WTC11 (cell line): ENCODE measurements around the gene PDIA2. TPM values are rescaled to one million over a fixed set of nuclear protein-coding genes. Genes with fewer than 3 reads are reported as not detected.

ENCODE experiments used
- ATAC-seq: fragments of 200-7000 bp; cut with Tn5 transposase; 2 replicates; pipeline ENCODE4 v1.10.0; 2021; ENCODE audit warnings: mild to moderate bottlenecking, moderate library complexity
- CTCF ChIA-PET: fragments of 300-600 bp; sonication (Branson Sonifier 250); formaldehyde crosslinking; loops from one replicate; lab custom pipeline; 2021; ENCODE audit warnings: antibody characterized with exemption; lab: Charles Lee
- POLR2A ChIA-PET: fragments of 350-600 bp; sonication (Branson Sonifier 250); formaldehyde crosslinking; loops from one replicate; lab custom pipeline; 2021; ENCODE audit warnings: antibody characterized with exemption; lab: Charles Lee
- DNase-seq: peaks from one replicate; pipeline ENCODE4 v3.0.0; 2021; ENCODE audit warnings: low spot score
- H3K27ac Mint-ChIP-seq: 2 replicates; pipeline ENCODE4 v1.8.0; 2021; ENCODE audit warnings: mixed read lengths
- H3K27me3 Mint-ChIP-seq: 2 replicates; pipeline ENCODE4 v1.8.0; 2021; ENCODE audit warnings: low read depth, mild to moderate bottlenecking, moderate library complexity, mixed read lengths
- H3K36me3 Mint-ChIP-seq: 2 replicates; pipeline ENCODE4 v1.8.0; 2021; ENCODE audit warnings: mixed read lengths
- H3K4me1 Mint-ChIP-seq: 2 replicates; pipeline ENCODE4 v1.8.0; 2022; ENCODE audit warnings: mixed read lengths
- H3K4me3 Mint-ChIP-seq: 2 replicates; pipeline ENCODE4 v1.8.0; 2021; ENCODE audit warnings: mild to moderate bottlenecking, moderate library complexity, mixed read lengths
- H3K9me3 Mint-ChIP-seq: 2 replicates; pipeline ENCODE4 v1.8.0; 2021; ENCODE audit warnings: mixed read lengths
- ATF1 ChIP-seq: sonication (generic); formaldehyde crosslinking; IDR thresholded peaks from 2 replicates; pipeline ENCODE4 v1.8.1; 2023; ENCODE audit warnings: mild to moderate bottlenecking, moderate library complexity, missing genetic modification reagents
- E2F5 ChIP-seq: sonication (generic); formaldehyde crosslinking; IDR thresholded peaks from 2 replicates; pipeline ENCODE4 v1.8.1; 2022; ENCODE audit warnings: mild to moderate bottlenecking, moderate library complexity, missing genetic modification reagents
- FOXP4 ChIP-seq: sonication (generic); formaldehyde crosslinking; IDR thresholded peaks from 2 replicates; pipeline ENCODE4 v1.8.0; 2022; ENCODE audit warnings: mild to moderate bottlenecking, missing genetic modification reagents
- GTF2I ChIP-seq: fragments of 250-450 bp; sonication (Bioruptor Pico); conservative IDR thresholded peaks from 2 replicates; pipeline ENCODE4 v1.4.0; 2021; ENCODE audit warnings: mild to moderate bottlenecking
- HMGXB4 ChIP-seq: sonication (generic); formaldehyde crosslinking; IDR thresholded peaks from 2 replicates; pipeline ENCODE4 v1.8.1; 2023; ENCODE audit warnings: mild to moderate bottlenecking, moderate library complexity, missing genetic modification reagents
- JUN ChIP-seq: sonication (generic); formaldehyde crosslinking; IDR thresholded peaks from 2 replicates; pipeline ENCODE4 v1.8.0; 2023; ENCODE audit warnings: mild to moderate bottlenecking, missing genetic modification reagents
- KAT7 ChIP-seq: sonication (generic); formaldehyde crosslinking; IDR thresholded peaks from 2 replicates; pipeline ENCODE4 v1.8.1; 2023; ENCODE audit warnings: missing genetic modification reagents, mild to moderate bottlenecking, borderline replicate concordance
- MLX ChIP-seq: sonication (generic); formaldehyde crosslinking; IDR thresholded peaks from 2 replicates; pipeline ENCODE4 v1.8.1; 2023; ENCODE audit warnings: mild to moderate bottlenecking, missing genetic modification reagents, moderate library complexity
- NR2C2 ChIP-seq: sonication (generic); formaldehyde crosslinking; IDR thresholded peaks from 2 replicates; pipeline ENCODE4 v1.8.0; 2022; ENCODE audit warnings: mild to moderate bottlenecking, missing genetic modification reagents
- RORB ChIP-seq: fragments of 250-450 bp; sonication (Bioruptor Pico); IDR thresholded peaks from 2 replicates; pipeline ENCODE4 v1.9.0; 2021; ENCODE audit warnings: mild to moderate bottlenecking
- USF1 ChIP-seq: sonication (generic); formaldehyde crosslinking; IDR thresholded peaks from 2 replicates; pipeline ENCODE4 v1.8.0; 2022; ENCODE audit warnings: mild to moderate bottlenecking, missing genetic modification reagents
- ZMAT4 ChIP-seq: fragments of 250-450 bp; sonication (Bioruptor Pico); IDR thresholded peaks from 2 replicates; pipeline ENCODE4 v1.9.0; 2021; ENCODE audit warnings: mild to moderate bottlenecking
- ZNF232 ChIP-seq: sonication (generic); formaldehyde crosslinking; IDR thresholded peaks from 2 replicates; pipeline ENCODE4 v1.8.0; 2022; ENCODE audit warnings: mild to moderate bottlenecking, missing genetic modification reagents
- ZNF425 ChIP-seq: fragments of 250-450 bp; sonication (Bioruptor Pico); conservative IDR thresholded peaks from 2 replicates; pipeline ENCODE4 v1.9.0; 2021; ENCODE audit warnings: mild to moderate bottlenecking
- total RNA-seq: library from RNA; stranded (reverse); gene quantifications from 3 replicates; pipeline ENCODE4 v1.2.3, GENCODE V29; 2021

PDIA2 gene
- total RNA-seq, 1 experiment from 2014 or later: 2.4 TPM

- TF ChIP-seq MLX (CRISPR knock-in tag): no peak
- TF ChIP-seq RORB (CRISPR knock-in tag): no peak
- no peak for TF ChIP-seq ZNF425 (CRISPR knock-in tag)
- no peak for TF ChIP-seq E2F5 (CRISPR knock-in tag)
- no peak for TF ChIP-seq NR2C2 (CRISPR knock-in tag)
- TF ChIP-seq JUN (CRISPR knock-in tag): no peak
Observed at GRCh38 chr16:289395-289997, 6.5 kb downstream of the PDIA2 start (continued).

- ATAC-seq (no peak), DNase-seq (no peak)
- ChIA-PET POLR2A (no interaction called here), CTCF (no interaction called here)
- H3K9me3 Mint-ChIP-seq: no peaks in the 10 kb centered on the region
- peaks cover 23% of the 10 kb centered on the region for H3K36me3 Mint-ChIP-seq
- no peaks in the 10 kb centered on the region for H3K27me3 Mint-ChIP-seq
- no peak for TF ChIP-seq FOXP4 (CRISPR knock-in tag)
- no peak for TF ChIP-seq HMGXB4 (CRISPR knock-in tag)
- no peak for TF ChIP-seq KAT7 (CRISPR knock-in tag)
- no peak for TF ChIP-seq ATF1 (CRISPR knock-in tag)
- no peak overlapping the region for H3K27ac Mint-ChIP-seq
- H3K4me3 Mint-ChIP-seq: no peak overlapping the region
- H3K4me1 Mint-ChIP-seq: no peaks in the 10 kb centered on the region
Observed at GRCh38 chr16:290015-290680, 7.2 kb downstream of the PDIA2 start.

GRCh38 chr16:290681-291405 lies 7.9 kb downstream of the PDIA2 start:
- H3K27me3 Mint-ChIP-seq: no peaks in the 10 kb centered on the region
- no peak for ATAC-seq
- no peak for DNase-seq
- TF ChIP-seq ZNF232 (CRISPR knock-in tag) (no peak), ZMAT4 (CRISPR knock-in tag) (no peak), GTF2I (CRISPR knock-in tag) (no peak), USF1 (no peak)
- no peak overlapping the region for H3K27ac Mint-ChIP-seq
- CTCF ChIA-PET: no interaction called here
- no peaks in the 10 kb centered on the region for H3K4me1 Mint-ChIP-seq
- no peak overlapping the region for H3K4me3 Mint-ChIP-seq
- POLR2A ChIA-PET: no interaction called here
- H3K36me3 Mint-ChIP-seq: peaks cover 23% of the 10 kb centered on the region
- no peaks in the 10 kb centered on the region for H3K9me3 Mint-ChIP-seq
